ENCODE results near the gene SSBP2.

The SSBP2 gene

GRCh38 chr5:81767097-81767496, 16.2 kb upstream of the SSBP2 start:
- DNase-seq (ENCODE audit: low read depth in 3 of 3), result no peak

GRCh38 chr5:81766611-81767010, 15.7 kb upstream of the SSBP2 start:
- no peak for DNase-seq (ENCODE audit: low read depth in 3 of 3)

GRCh38 chr5:81763294-81763928, 12.5 kb upstream of the SSBP2 start:
- no peak for DNase-seq (ENCODE audit: low read depth in 3 of 3)

GRCh38 chr5:81762853-81763252, 12.0 kb upstream of the SSBP2 start:
- no peak for DNase-seq (ENCODE audit: low read depth in 3 of 3)

GRCh38 chr5:81762401-81762800, 11.5 kb upstream of the SSBP2 start:
- DNase-seq (ENCODE audit: low read depth in 3 of 3), result no peak

GRCh38 chr5:81761970-81762369, 11.1 kb upstream of the SSBP2 start:
- no peak for DNase-seq (ENCODE audit: low read depth in 3 of 3)

- DNase-seq (ENCODE audit: low read depth in 3 of 3), result no peak
Measured at GRCh38 chr5:81761270-81761669, 10.4 kb upstream of the SSBP2 start.

- DNase-seq (ENCODE audit: low read depth in 3 of 3), result no peak
Measured at GRCh38 chr5:81760521-81760920, 9.6 kb upstream of the SSBP2 start.

- DNase-seq (ENCODE audit: low read depth in 3 of 3), result no peak
Measured at GRCh38 chr5:81759632-81760005, 8.7 kb upstream of the SSBP2 start.

- DNase-seq (ENCODE audit: low read depth in 3 of 3), result no peak
Measured at GRCh38 chr5:81757404-81757803, 6.5 kb upstream of the SSBP2 start.

GRCh38 chr5:81756016-81756415, 5.1 kb upstream of the SSBP2 start:
- no peak for DNase-seq (ENCODE audit: low read depth in 3 of 3)

GRCh38 chr5:81755320-81755719, 4.4 kb upstream of the SSBP2 start:
- no peak for DNase-seq (ENCODE audit: low read depth in 3 of 3)

- no peak for DNase-seq (ENCODE audit: low read depth in 3 of 3)
Measured at GRCh38 chr5:81754621-81755020, 3.7 kb upstream of the SSBP2 start.

- no peak for DNase-seq (ENCODE audit: low read depth in 3 of 3)
Measured at GRCh38 chr5:81753429-81753828, 2.5 kb upstream of the SSBP2 start.

GRCh38 chr5:81752644-81752963, 1.7 kb upstream of the SSBP2 start:
- no peak for DNase-seq (ENCODE audit: low read depth in 3 of 3)

- peak in 2 of 3 experiments; percentile 8 for DNase-seq (ENCODE audit: low read depth in 3 of 3)
Measured at GRCh38 chr5:81751836-81752643, 1.1 kb upstream of the SSBP2 start.

GRCh38 chr5:81750308-81751008, 439 bp downstream of the SSBP2 start:
- DNase-seq (ENCODE audit: low read depth in 3 of 3), result peak in 2 of 3 experiments; percentile 7 to 15

- DNase-seq (ENCODE audit: low read depth in 3 of 3), result peak; percentile 13 to 32 (median 15)
Measured at GRCh38 chr5:81749561-81750307, 1.2 kb downstream of the SSBP2 start.

GRCh38 chr5:81749192-81749560, 1.7 kb downstream of the SSBP2 start:
- DNase-seq (ENCODE audit: low read depth in 3 of 3), result no peak

- DNase-seq (ENCODE audit: low read depth in 3 of 3), result no peak
Measured at GRCh38 chr5:81748556-81748955, 2.3 kb downstream of the SSBP2 start.

- DNase-seq (ENCODE audit: low read depth in 3 of 3), result no peak
Measured at GRCh38 chr5:81747030-81747429, 3.9 kb downstream of the SSBP2 start.

- DNase-seq (ENCODE audit: low read depth in 3 of 3), result no peak
Measured at GRCh38 chr5:81740758-81741157, 10.1 kb downstream of the SSBP2 start.

All from stimulated activated CD4-positive, alpha-beta T cell treated with anti-CD3 and anti-CD28 coated beads, TNF-alpha, amount 100 ng/mL, for 4 hours (primary cell).